Measurements from ENCODE around the gene FRMD4B.

The FRMD4B gene

GRCh38 chr3:69385723-69386555 is at the start of gene FRMD4B:
Gene FRMD4B (minus strand): TSS chr3:69386088. CDS start chr3:69385989, 99 bp downstream.
- Mint-ChIP-seq H3K36me3 (no peaks in the 10 kb centered on the region), H3K4me3 (peak within 1 kb of the TSS; percentile 70), H3K27me3 (peaks cover 19% of the 10 kb centered on the region), H3K9me3 (ENCODE audit: low read depth) (no peaks in the 10 kb centered on the region), H3K4me1 (ENCODE audit: low read depth) (peaks cover 14% of the 10 kb centered on the region), H3K27ac (no peak within 1 kb of the TSS)

DNA sequence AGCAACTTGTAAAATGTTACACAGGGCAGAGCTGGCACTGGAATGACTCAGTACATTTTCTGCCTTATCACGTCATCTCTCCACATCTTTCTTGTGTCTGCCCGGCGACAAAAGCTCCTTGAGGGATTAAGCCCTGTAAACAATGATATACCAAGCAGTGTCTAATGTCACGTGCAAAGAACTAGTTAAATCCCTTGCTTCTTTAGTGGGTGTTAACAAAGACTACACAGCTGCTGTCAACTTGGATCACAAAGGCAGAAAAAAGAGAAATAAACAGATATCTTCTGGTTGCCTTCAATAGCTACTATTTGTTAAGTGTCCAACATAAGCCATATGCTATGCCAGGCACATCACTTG is 48.1 kb upstream of the FRMD4B start:
- Mint-ChIP-seq H3K36me3 (no peaks in the 10 kb centered on the region), H3K4me1 (ENCODE audit: low read depth) (peaks cover 6% of the 10 kb centered on the region), H3K27ac (no peak overlapping the region), H3K27me3 (peaks cover 7% of the 10 kb centered on the region), H3K9me3 (ENCODE audit: low read depth) (no peaks in the 10 kb centered on the region), H3K4me3 (no peak overlapping the region)

GRCh38 chr3:69433121-69433968 is 47.5 kb upstream of the FRMD4B start:
- no peak overlapping the region for H3K27ac Mint-ChIP-seq
- no peak overlapping the region for H3K4me3 Mint-ChIP-seq
- peaks cover 8% of the 10 kb centered on the region for H3K27me3 Mint-ChIP-seq
- H3K9me3 Mint-ChIP-seq (ENCODE audit: low read depth) = no peaks in the 10 kb centered on the region
- H3K4me1 Mint-ChIP-seq (ENCODE audit: low read depth) = peaks cover 6% of the 10 kb centered on the region
- no peaks in the 10 kb centered on the region for H3K36me3 Mint-ChIP-seq

- Mint-ChIP-seq H3K27me3 (peaks cover 8% of the 10 kb centered on the region), H3K4me1 (ENCODE audit: low read depth) (peaks cover 3% of the 10 kb centered on the region), H3K36me3 (no peaks in the 10 kb centered on the region), H3K4me3 (no peak overlapping the region), H3K27ac (no peak overlapping the region), H3K9me3 (ENCODE audit: low read depth) (no peaks in the 10 kb centered on the region)
Measured at GRCh38 chr3:69428657-69429255, 42.9 kb upstream of the FRMD4B start.

- Mint-ChIP-seq H3K4me3 (no peak overlapping the region), H3K27ac (no peak overlapping the region), H3K9me3 (ENCODE audit: low read depth) (no peaks in the 10 kb centered on the region), H3K4me1 (ENCODE audit: low read depth) (no peaks in the 10 kb centered on the region), H3K27me3 (peaks cover 8% of the 10 kb centered on the region), H3K36me3 (no peaks in the 10 kb centered on the region)
Measured at GRCh38 chr3:69426967-69427304, 41.0 kb upstream of the FRMD4B start.

DNA sequence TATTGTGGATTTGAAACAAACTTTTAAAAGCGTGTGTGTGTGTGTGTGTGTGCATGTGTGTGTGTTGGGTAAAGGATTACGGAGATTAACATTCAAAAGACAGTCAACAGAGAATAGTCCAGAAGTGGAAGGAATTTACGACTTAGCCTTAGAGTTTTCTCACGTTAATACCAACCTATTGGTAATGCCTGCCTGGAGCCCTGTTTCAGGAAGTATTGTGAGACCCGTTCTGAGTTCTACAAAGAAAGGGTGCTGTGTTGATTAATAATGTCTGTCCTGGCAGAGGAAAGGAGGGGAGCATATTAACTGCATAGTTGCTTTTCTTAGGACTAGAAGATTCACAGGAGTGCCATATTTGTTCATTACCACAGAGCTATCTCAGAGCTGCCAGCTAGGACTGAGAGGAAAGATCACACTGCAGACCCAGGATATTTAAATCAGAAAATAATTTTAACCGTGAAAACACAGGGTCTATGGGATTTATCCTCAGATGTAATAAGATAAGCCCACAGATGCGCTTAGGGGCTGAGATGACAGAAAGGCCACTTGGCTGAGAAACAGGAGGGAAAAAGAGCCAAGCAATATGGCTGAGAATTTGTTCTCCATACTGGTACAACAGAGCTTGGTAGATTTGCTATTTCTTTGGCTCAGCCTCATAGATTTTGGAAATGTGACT is 40.5 kb upstream of the FRMD4B start:
- Mint-ChIP-seq H3K4me1 (ENCODE audit: low read depth) (no peaks in the 10 kb centered on the region), H3K36me3 (no peaks in the 10 kb centered on the region), H3K9me3 (ENCODE audit: low read depth) (no peaks in the 10 kb centered on the region), H3K27me3 (peaks cover 8% of the 10 kb centered on the region), H3K4me3 (no peak overlapping the region), H3K27ac (no peak overlapping the region)

- Mint-ChIP-seq H3K27me3 (peaks cover 3% of the 10 kb centered on the region), H3K9me3 (ENCODE audit: low read depth) (no peaks in the 10 kb centered on the region), H3K4me1 (ENCODE audit: low read depth) (no peaks in the 10 kb centered on the region), H3K27ac (no peak overlapping the region), H3K36me3 (no peaks in the 10 kb centered on the region), H3K4me3 (no peak overlapping the region)
Measured at GRCh38 chr3:69425249-69425648, 39.4 kb upstream of the FRMD4B start.

DNA sequence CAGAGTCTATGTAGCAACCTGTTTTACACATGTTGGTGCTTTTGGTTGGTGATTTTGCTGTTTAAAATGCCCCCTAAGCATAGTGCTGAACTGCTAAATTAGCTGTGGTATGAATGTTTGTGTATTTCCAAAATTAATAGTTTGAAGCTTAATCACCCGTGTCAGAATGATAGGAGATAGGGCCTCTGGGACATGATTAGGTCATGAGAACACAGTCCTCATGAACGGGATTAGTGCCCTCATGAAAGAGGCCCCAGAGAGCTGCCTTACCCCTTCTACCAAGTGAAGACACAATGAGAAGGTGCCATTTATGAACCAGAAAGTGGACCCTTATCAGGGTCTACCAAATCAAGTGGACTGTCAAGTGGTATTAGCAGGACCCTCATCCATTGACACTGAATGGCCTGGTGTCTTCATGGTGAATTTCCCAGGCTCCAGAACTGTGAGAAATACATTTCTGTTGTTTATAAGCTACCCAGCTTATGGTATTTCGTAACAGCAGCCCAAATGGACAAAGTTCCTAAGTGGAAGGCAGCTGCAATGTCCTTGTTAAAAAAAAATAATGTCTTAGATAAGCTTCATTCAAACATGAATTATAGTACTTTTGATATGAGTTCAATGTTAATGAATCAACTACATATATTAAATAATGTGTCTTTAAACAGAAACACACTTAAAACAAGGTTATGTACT is 37.7 kb upstream of the FRMD4B start:
- Mint-ChIP-seq H3K4me1 (ENCODE audit: low read depth) (no peaks in the 10 kb centered on the region), H3K27me3 (peaks cover under 1% of the 10 kb centered on the region), H3K27ac (no peak overlapping the region), H3K9me3 (ENCODE audit: low read depth) (no peaks in the 10 kb centered on the region), H3K36me3 (no peaks in the 10 kb centered on the region), H3K4me3 (no peak overlapping the region)

DNA sequence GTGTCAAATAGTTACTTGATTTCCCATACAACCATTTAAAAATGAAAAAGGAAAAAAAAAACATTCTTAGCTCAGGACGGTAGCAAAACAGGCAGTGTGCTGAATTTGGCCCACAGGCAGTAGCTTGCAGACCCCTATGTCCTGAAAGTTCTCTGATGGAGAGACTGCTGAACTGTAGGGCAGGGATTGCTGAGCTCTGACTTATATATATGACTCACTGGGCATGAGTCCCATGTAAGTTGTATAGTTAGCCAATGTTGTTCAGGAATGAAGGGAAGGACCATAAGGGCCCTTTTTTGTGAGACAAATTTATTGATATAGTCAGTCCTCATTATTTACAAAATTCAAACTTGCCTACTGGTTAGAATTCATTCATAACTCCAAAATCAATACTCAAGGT is 36.9 kb upstream of the FRMD4B start:
- no peaks in the 10 kb centered on the region for H3K9me3 Mint-ChIP-seq (ENCODE audit: low read depth)
- H3K27ac Mint-ChIP-seq = no peak overlapping the region
- no peaks in the 10 kb centered on the region for H3K4me1 Mint-ChIP-seq (ENCODE audit: low read depth)
- no peaks in the 10 kb centered on the region for H3K36me3 Mint-ChIP-seq
- no peaks in the 10 kb centered on the region for H3K27me3 Mint-ChIP-seq
- no peak overlapping the region for H3K4me3 Mint-ChIP-seq

DNA sequence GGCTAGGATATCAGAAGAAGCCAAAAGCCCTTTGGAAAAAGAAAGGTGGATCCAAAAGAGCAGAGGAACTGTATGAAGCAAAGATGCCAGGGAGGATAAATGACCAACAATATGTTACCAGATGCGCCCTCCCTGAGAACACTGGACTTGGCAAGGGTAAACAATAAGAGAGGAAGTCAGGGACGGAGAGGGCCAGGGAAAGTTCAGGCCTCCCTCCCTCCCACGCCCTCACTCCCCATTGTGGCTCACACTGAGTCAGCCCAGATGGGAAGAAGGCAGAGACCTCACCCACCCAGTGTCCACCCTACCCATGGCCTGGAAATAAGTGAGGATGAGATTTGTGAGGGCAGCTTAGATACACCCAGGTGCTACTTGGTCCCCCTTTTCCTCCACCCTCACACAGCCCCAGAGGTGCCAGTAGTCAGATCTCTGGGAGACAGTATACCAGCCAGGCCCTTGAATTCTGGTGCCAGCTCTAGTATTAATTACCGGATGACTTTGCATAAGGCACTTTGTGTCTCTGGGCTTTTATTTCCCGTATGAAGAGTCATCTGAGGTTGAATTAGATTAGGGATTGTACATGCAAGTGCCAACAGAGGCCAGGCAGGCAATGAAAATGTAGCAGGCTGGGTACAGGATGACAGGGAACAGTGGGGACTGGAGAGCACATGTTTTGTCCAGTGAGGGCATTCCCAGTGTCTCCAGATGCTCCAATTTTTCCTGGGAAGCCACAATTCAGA is 35.1 kb upstream of the FRMD4B start:
- Mint-ChIP-seq H3K9me3 (ENCODE audit: low read depth) (no peaks in the 10 kb centered on the region), H3K36me3 (no peaks in the 10 kb centered on the region), H3K27me3 (no peaks in the 10 kb centered on the region), H3K27ac (no peak overlapping the region), H3K4me1 (ENCODE audit: low read depth) (no peaks in the 10 kb centered on the region), H3K4me3 (no peak overlapping the region)

- no peak overlapping the region for H3K4me3 Mint-ChIP-seq
- no peaks in the 10 kb centered on the region for H3K9me3 Mint-ChIP-seq (ENCODE audit: low read depth)
- H3K36me3 Mint-ChIP-seq = no peaks in the 10 kb centered on the region
- H3K27me3 Mint-ChIP-seq = no peaks in the 10 kb centered on the region
- H3K27ac Mint-ChIP-seq = no peak overlapping the region
- no peaks in the 10 kb centered on the region for H3K4me1 Mint-ChIP-seq (ENCODE audit: low read depth)
Measured at GRCh38 chr3:69419276-69419675, 33.4 kb upstream of the FRMD4B start.

DNA sequence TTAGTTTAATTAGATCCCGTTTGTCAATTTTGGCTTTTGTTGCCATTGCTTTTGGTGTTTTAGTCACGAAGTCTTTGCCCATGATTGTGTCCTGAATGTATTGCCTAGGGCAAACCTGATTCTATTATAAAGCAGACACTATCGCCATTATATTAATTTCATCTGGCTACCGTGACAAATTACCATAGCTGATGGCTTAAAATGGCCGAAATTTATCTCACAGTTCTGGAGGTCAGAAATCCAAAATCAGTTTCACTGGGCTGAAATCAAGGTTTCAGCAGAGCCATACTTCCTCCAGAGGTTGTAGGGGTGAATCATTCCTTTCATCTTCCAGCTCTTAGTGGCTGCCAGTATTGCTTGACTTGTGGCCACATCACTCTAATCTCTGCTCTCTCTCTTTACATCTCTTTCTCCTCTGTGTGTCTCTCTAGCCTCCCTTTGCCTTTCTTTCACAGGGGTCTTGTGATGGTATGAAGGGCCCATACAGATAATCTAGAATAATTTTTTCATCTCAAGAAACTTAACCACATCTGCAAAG is 31.7 kb upstream of the FRMD4B start:
- Mint-ChIP-seq H3K4me1 (ENCODE audit: low read depth) (no peaks in the 10 kb centered on the region), H3K27ac (no peak overlapping the region), H3K9me3 (ENCODE audit: low read depth) (no peaks in the 10 kb centered on the region), H3K27me3 (no peaks in the 10 kb centered on the region), H3K36me3 (no peaks in the 10 kb centered on the region), H3K4me3 (no peak overlapping the region)

DNA sequence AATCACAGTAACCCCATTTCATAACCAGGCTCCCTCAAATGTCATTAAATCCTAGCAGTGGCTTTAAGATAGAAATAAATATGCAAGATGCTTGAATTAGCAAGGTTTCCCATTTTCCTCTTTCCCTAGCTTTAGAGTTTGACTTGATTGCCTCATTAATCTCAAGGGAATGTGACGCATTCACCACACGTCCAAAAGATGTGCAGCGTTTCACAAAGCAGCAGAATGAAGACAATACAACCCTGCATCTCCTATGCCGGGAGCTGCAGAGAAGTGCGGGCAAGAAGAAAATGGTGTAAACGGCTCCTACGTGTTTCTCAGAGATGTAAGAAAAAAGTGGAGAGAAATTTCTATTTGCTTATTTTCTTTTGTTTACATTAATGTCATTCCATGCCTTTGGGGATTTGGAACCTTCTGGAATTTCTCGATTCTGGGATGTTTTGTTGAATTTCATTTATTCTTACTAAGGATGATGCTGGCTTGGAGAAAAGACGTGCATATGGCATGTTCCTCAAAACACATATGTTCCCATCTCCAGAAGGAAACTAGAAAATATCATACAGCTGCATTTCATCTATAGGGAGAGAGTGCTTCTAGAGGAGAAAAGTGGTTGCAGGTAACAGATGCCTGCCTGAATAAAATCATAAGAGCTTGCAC is 27.8 kb upstream of the FRMD4B start:
- Mint-ChIP-seq H3K36me3 (no peaks in the 10 kb centered on the region), H3K4me3 (no peak overlapping the region), H3K27ac (no peak overlapping the region), H3K9me3 (ENCODE audit: low read depth) (no peaks in the 10 kb centered on the region), H3K4me1 (ENCODE audit: low read depth) (peaks cover 4% of the 10 kb centered on the region), H3K27me3 (no peaks in the 10 kb centered on the region)
